RWPE2 (cell line): Measurements from ENCODE around the gene PIK3CD.

ENCODE experiments used
- ATAC-seq: fragments of 200-7000 bp; cut with Tn5 transposase; 3 replicates; pipeline ENCODE4 v1.9.1; 2021; ENCODE audit warnings: low read depth
- DNase-seq: peaks from one replicate; pipeline ENCODE4 v3.0.0-alpha.2; 2020; ENCODE audit warnings: low spot score
- H3K27ac ChIP-seq: fragments of 450-650 bp; 2 replicates; pipeline ENCODE4 v1.5.1; 2017; ENCODE audit warnings: mild to moderate bottlenecking; ENCODE audit not compliant: poor library complexity, severe bottlenecking
- H3K27me3 ChIP-seq: fragments of 250-450 bp; sonication (Bioruptor Pico); 2 replicates; pipeline ENCODE4 v1.5.1; 2021; ENCODE audit warnings: mild to moderate bottlenecking, moderate library complexity; ENCODE audit not compliant: insufficient read depth, poor library complexity, severe bottlenecking
- H3K36me3 ChIP-seq: fragments of 250-450 bp; sonication (Bioruptor Pico); 2 replicates; pipeline ENCODE4 v1.5.1; 2020; ENCODE audit warnings: low read depth, mild to moderate bottlenecking, moderate library complexity
- H3K4me1 ChIP-seq: fragments of 250-450 bp; sonication (Bioruptor Pico); 2 replicates; pipeline ENCODE4 v1.5.1; 2021; ENCODE audit warnings: mild to moderate bottlenecking, moderate library complexity; ENCODE audit not compliant: insufficient read depth, poor library complexity, severe bottlenecking
- H3K4me3 ChIP-seq: fragments of 250-450 bp; sonication (Bioruptor Pico); 2 replicates; pipeline ENCODE4 v1.5.1; 2021; ENCODE audit warnings: mild to moderate bottlenecking, moderate library complexity; ENCODE audit not compliant: severe bottlenecking
- H3K9me3 ChIP-seq: fragments of 250-450 bp; sonication (Bioruptor Pico); 2 replicates; pipeline ENCODE4 v1.5.1; 2021; ENCODE audit warnings: mild to moderate bottlenecking, moderate library complexity; ENCODE audit not compliant: severe bottlenecking
- CTCF ChIP-seq: fragments of 450-650 bp; IDR thresholded peaks from one replicate; pipeline ENCODE4 v1.5.1; 2017; ENCODE audit warnings: mild to moderate bottlenecking, moderate library complexity; ENCODE audit not compliant: poor library complexity, severe bottlenecking

The PIK3CD gene

GRCh38 chr1:9735800-9736199, 84.3 kb downstream of the PIK3CD start:
- no peaks in the 10 kb centered on the region for H3K27me3 ChIP-seq

GRCh38 chr1:9736241-9736640, 84.7 kb downstream of the PIK3CD start:
- H3K9me3 ChIP-seq, result no peaks in the 10 kb centered on the region
- TF ChIP-seq CTCF, result no peak
- no peaks in the 10 kb centered on the region for H3K4me1 ChIP-seq
- no peak for ATAC-seq
- no peaks in the 10 kb centered on the region for H3K27me3 ChIP-seq
- H3K4me3 ChIP-seq, result no peak overlapping the region
- DNase-seq, result no peak
- H3K27ac ChIP-seq, result no peak overlapping the region
- peaks cover 92% of the 10 kb centered on the region for H3K36me3 ChIP-seq

More at GRCh38 chr1:9735800-9736199, 84.3 kb downstream of the PIK3CD start:
- ATAC-seq, result no peak
- H3K4me3 ChIP-seq, result no peak overlapping the region
- TF ChIP-seq CTCF, result no peak
- no peak for DNase-seq
- H3K36me3 ChIP-seq, result peaks cover 92% of the 10 kb centered on the region
- H3K4me1 ChIP-seq, result no peaks in the 10 kb centered on the region
- H3K27ac ChIP-seq, result no peak overlapping the region
- no peaks in the 10 kb centered on the region for H3K9me3 ChIP-seq

GRCh38 chr1:9737057-9737456, 85.5 kb downstream of the PIK3CD start:
- no peak for ATAC-seq
- Histone ChIP-seq H3K27me3 (no peaks in the 10 kb centered on the region), H3K36me3 (peaks cover 92% of the 10 kb centered on the region), H3K27ac (no peak overlapping the region), H3K9me3 (no peaks in the 10 kb centered on the region), H3K4me1 (no peaks in the 10 kb centered on the region), H3K4me3 (no peak overlapping the region)
- no peak for DNase-seq
- no peak for TF ChIP-seq CTCF

- no peak; the same call in 2 of the 3 replicates for ATAC-seq
- Histone ChIP-seq H3K4me3 (no peak overlapping the region), H3K36me3 (peaks cover 92% of the 10 kb centered on the region), H3K4me1 (no peaks in the 10 kb centered on the region), H3K9me3 (no peaks in the 10 kb centered on the region), H3K27ac (no peak overlapping the region), H3K27me3 (no peaks in the 10 kb centered on the region)
- DNase-seq, result no peak
- TF ChIP-seq CTCF, result no peak
These were observed 86.1 kb downstream of the PIK3CD start for GRCh38 chr1:9737671-9738070.

- Histone ChIP-seq H3K4me3 (no peak overlapping the region), H3K27ac (no peak overlapping the region), H3K4me1 (no peaks in the 10 kb centered on the region), H3K36me3 (peaks cover 91% of the 10 kb centered on the region), H3K27me3 (no peaks in the 10 kb centered on the region), H3K9me3 (no peaks in the 10 kb centered on the region)
- DNase-seq, result no peak
- ATAC-seq, result no peak
- no peak for TF ChIP-seq CTCF
These were observed 92.7 kb downstream of the PIK3CD start for GRCh38 chr1:9744106-9744799.
